Colonic mucosa (tissue), 4 donors: ENCODE results near the gene THRB. TPM values are rescaled to one million over a fixed set of nuclear protein-coding genes. Genes with fewer than 3 reads are reported as not detected.

Source experiments
- DNase-seq: peaks from one replicate; pipeline ENCODE4 v3.0.0-alpha.2; 2020
- H3K27ac ChIP-seq: fragments of 200-600 bp; one replicate; pipeline ENCODE4 v1.8.0; 2021
- H3K27me3 ChIP-seq: fragments of 200-600 bp; one replicate; pipeline ENCODE4 v1.8.0; 2021
- H3K36me3 ChIP-seq: fragments of 200-600 bp; one replicate; pipeline ENCODE4 v1.8.0; 2021
- H3K4me1 ChIP-seq: fragments of 200-600 bp; one replicate; pipeline ENCODE4 v1.8.0; 2021; ENCODE audit warnings: mild to moderate bottlenecking
- H3K4me3 ChIP-seq: fragments of 200-600 bp; one replicate; pipeline ENCODE4 v1.8.0; 2021
- H3K9ac ChIP-seq, 2 donors: one replicate each; pipeline ENCODE4 v1.7.0; 2013; ENCODE audit warnings: control low read depth in 2 of 2, low read depth in 2 of 2, low read length in 2 of 2
- H3K9me3 ChIP-seq: fragments of 200-600 bp; one replicate; pipeline ENCODE4 v1.8.0; 2021
- CTCF ChIP-seq: fragments of 200-600 bp; IDR thresholded peaks from one replicate; pipeline ENCODE4 v1.8.0; 2022; ENCODE audit warnings: antibody characterized with exemption, mild to moderate bottlenecking
- intact Hi-C: fragments of 100-400 bp; cut with DNase I; formaldehyde crosslinking; loops from one replicate; pipeline ENCODE4 v1.14.1; 2022
- total RNA-seq, 2 donors: library from RNA; stranded (reverse); fragmentation: NEBNext Ultra II Directional in 1 of 2; extraction: Animal tissue kit (Norgen Biotek cat#: 25700) in 1 of 2; gene quantifications; one replicate each; pipeline ENCODE4 v1.2.1, GENCODE V29; 2021
- donor health status: healthy.
- donor health status: DM: no; HTN: no; CAD: no.
- donor health status: DM: no; HTN: no; CAD: no.

Gene THRB
- total RNA-seq, 2 donors from 2014 or later = 23.3 to 27.6 TPM

DNA sequence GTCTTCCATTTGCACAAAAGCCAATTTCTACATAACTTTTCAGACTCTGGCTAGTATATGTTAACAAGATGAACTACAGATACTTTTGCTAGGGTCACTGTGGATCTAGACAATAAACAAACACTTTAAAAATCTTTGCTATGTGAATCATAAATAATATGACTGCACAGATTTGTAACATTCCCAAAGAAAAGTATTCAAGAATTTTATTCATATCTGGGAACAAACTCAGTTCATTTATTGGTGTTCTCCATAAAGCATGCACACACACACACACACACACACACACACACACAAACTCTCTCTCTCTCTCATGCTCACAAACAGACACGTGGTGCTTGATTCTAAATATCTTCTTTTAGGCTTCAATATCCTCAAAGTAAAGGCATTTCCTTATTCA lies 18.8 kb upstream of the THRB start:
- Histone ChIP-seq H3K4me3 (no peak overlapping the region), H3K27me3 (no peaks in the 10 kb centered on the region), H3K27ac (no peak overlapping the region), H3K9ac (no peak overlapping the region), H3K9me3 (no peaks in the 10 kb centered on the region), H3K4me1 (no peaks in the 10 kb centered on the region), H3K36me3 (no peaks in the 10 kb centered on the region)
- no peak for DNase-seq
- no peak for TF ChIP-seq CTCF
- intact Hi-C loops = loop anchor here (10.0 kb wide), 1 partner anchor 121 kb away; no protein-coding TSS in a partner anchor

GRCh38 chr3:24512564-24513197 lies 18.0 kb upstream of the THRB start:
- Histone ChIP-seq H3K4me3 (no peak overlapping the region), H3K9me3 (no peaks in the 10 kb centered on the region), H3K36me3 (no peaks in the 10 kb centered on the region), H3K27me3 (no peaks in the 10 kb centered on the region), H3K9ac (no peak overlapping the region), H3K27ac (no peak overlapping the region), H3K4me1 (no peaks in the 10 kb centered on the region)
- intact Hi-C loops = loop anchor here (10.0 kb wide), 1 partner anchor 122 kb away; no protein-coding TSS in a partner anchor
- DNase-seq = no peak
- TF ChIP-seq CTCF = no peak

- Histone ChIP-seq H3K4me3 (no peak overlapping the region), H3K9ac (no peak overlapping the region), H3K27ac (no peak overlapping the region), H3K27me3 (no peaks in the 10 kb centered on the region), H3K4me1 (peaks cover 5% of the 10 kb centered on the region), H3K36me3 (no peaks in the 10 kb centered on the region), H3K9me3 (no peaks in the 10 kb centered on the region)
- DNase-seq = no peak
- TF ChIP-seq CTCF = no peak
- intact Hi-C loops = loop anchor here (10.0 kb wide), 1 partner anchor 125 kb away; no protein-coding TSS in a partner anchor
Observed at GRCh38 chr3:24510030-24510648, 15.5 kb upstream of the THRB start.

DNA sequence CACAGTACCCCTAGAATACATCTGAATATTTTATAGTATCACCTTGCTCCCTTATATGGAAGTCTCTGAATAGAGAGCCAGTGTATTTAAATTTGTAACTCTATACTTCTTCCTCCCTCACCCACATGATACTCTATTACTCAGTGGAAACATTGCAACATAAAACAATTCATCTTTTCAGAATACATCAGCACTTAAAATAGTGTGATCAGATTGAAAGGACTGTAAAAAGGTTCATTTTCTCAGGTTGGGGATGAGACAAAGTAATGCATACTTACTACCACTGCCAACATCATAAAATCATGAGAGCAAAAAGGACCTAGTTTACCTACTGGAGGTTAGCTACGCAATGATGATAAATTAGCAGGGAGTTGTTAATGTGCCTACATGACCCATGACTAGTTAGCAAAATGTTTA lies 13.8 kb upstream of the THRB start:
- H3K36me3 ChIP-seq = no peaks in the 10 kb centered on the region
- intact Hi-C loops = no loop called here
- DNase-seq = no peak

More for the DNA sequence above, 13.8 kb upstream of the THRB start:
- Histone ChIP-seq H3K4me1 (peaks cover 5% of the 10 kb centered on the region), H3K27me3 (no peaks in the 10 kb centered on the region), H3K9ac (no peak overlapping the region), H3K27ac (no peak overlapping the region), H3K4me3 (no peak overlapping the region), H3K9me3 (no peaks in the 10 kb centered on the region)
- TF ChIP-seq CTCF = no peak
